ENCODE data around the gene NQO2.
A peak's percentile ranks its signal among the peaks of the same experiment; 100 is the strongest.
"Not testable (repeated sequence)": the region's sequence is repeated elsewhere in the genome, so short reads cannot be mapped to it uniquely, and the experiment has no call there.

Gene NQO2

DNA sequence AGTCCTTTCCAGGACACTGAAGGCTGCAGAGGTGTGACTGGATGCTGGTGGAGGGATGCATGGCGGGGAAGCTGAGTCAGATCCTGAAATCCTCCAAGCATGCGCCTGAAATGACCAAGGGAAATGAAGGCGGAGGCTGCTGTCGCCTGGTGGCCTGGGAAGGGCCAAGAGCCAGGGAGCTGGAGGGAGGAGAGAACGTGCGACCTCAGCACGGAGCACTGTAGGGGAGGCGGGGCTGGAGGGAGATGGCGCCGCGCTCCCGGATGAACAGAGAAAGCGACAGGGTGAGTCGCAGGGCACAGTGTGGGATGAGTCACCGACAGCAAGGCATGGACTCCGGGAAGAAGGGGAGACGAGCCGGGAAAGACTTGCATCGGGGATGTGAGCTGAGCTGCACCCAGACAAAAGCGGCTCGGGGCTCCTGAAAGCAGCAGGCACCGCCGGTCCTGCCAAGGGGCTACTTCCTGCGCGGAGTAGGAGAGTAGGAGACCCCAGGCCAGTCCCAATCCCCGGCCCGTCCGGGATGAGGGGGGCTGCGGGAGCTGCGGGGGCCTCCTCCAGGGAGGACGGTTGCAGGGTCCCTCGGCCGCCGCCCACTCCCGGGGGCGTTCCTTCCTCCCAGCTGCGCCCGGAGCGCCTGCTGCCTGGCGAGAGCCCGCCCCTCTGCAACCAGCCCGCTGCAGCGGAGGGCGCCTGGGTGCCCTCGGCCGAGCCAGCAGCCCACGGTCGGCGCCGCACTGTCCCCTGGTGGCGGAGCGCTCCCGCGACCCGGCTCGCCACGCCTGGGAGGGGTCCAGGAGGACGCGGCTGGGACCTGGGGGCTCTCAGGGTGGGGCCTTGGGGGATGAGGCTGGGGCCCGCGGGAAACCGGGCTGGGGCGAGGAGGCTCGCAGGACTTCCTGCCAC, 11.0 kb upstream of the NQO2 start:
- DNase-seq (ENCODE audit: low spot score in 2 of 2) = peak; percentile 78 to 91
- in situ Hi-C loops (cut with MboI; ENCODE audit: low sequenced_read_pairs) = loop anchor here (25.0 kb wide), 1 partner anchor 1024 kb away; a partner anchor contains a TSS
- H3K4me1 ChIP-seq = peaks cover 21% of the 10 kb centered on the region
- no peaks in the 10 kb centered on the region for H3K9me3 ChIP-seq
- no peaks in the 10 kb centered on the region for H3K36me3 ChIP-seq (replicated peaks)
- no peaks in the 10 kb centered on the region for H3K27me3 ChIP-seq (ENCODE audit: low read depth)
- peak overlapping the region; percentile 56 for H3K4me3 ChIP-seq

DNA sequence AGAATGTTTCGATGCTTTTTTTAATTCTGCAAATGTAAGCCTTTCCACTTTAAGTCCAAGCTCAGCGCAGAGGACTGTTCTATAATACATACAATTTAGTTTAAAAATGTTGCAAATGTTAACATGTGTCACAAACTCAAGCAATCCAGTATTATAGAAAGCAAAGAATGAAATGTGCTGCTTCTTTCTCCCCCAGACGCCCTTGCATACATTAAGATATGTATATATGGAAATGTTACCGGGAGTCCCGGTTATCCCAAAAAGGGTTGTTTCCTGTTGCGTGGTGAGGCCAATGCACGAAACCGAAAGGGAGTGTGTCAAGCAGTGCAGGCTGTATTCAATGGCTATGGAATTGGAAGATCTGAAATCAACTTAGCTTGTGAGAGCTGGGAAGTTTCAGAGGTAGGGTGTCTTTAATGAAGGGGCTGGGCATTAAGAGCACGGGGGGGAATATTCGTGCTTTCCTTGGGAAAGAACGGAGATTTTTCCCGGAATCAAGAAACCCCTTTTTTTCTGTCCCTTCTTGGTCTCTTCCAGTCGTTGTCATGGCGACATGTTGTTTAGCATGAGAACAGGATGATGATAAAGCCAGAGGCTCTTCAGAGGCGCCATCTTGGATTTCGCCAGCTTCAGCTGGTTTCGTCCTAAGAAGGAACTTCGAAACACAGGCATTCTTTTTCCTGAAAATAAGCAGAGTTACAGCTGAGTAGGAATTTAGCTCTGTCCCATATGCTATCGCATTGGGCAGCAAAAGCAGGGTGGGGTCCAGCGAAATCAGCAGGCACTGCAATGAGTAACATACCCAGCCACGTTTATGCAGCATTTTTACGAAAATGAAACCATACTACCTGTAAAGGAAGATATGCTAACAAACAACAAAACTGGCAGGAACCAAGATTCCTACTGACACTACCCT, 10.1 kb upstream of the NQO2 start:
- DNase-seq (ENCODE audit: low spot score in 2 of 2) = peak; percentile 94 to 98
- in situ Hi-C loops (cut with MboI; ENCODE audit: low sequenced_read_pairs) = loop anchor here (10.0 to 25.0 kb wide), 2 partner anchors 745 to 1023 kb away; a partner anchor contains a TSS
- Histone ChIP-seq H3K36me3 (replicated peaks) (no peaks in the 10 kb centered on the region), H3K27me3 (ENCODE audit: low read depth) (no peaks in the 10 kb centered on the region), H3K4me1 (peaks cover 21% of the 10 kb centered on the region), H3K9me3 (no peaks in the 10 kb centered on the region), H3K4me3 (peak overlapping the region; percentile 56)

DNA sequence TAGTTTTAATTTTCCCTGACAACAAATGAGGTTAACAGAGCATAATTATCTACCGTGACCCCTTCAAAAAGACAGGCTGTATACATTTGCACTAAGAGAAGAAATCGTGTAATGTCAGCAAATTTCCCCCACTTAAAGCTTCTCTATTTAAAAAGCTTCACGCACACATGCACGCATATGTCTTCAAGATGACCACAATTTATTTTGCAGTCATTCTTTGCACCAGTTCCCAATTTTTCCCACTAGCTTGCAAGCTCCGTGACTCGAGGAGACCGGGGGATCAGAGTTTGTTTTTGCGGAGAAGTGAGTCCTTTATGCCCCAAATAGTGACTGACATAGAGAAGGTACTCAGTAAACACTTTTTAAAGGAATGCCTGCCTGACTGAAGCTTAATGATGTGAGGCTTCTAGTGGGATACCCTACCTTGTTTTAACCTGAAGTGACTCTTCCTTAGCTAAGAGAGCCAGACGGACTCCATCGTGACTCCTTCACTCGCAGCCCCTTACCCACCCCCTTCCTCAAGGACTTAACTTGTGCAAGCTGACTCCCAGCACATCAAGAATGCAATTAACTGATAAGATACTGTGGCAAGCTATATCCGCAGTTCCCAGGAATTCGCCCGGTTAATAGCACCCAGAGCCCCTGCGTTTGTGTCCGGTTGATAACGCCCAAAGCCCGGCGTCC, 9.3 kb upstream of the NQO2 start:
- Histone ChIP-seq H3K4me3 (peak overlapping the region; percentile 56), H3K4me1 (peaks cover 21% of the 10 kb centered on the region), H3K9me3 (no peaks in the 10 kb centered on the region), H3K36me3 (replicated peaks) (no peaks in the 10 kb centered on the region), H3K27me3 (ENCODE audit: low read depth) (no peaks in the 10 kb centered on the region)
- peak in 1 of 2 experiments; percentile 49 for DNase-seq (ENCODE audit: low spot score in 2 of 2)
- in situ Hi-C loops (cut with MboI; ENCODE audit: low sequenced_read_pairs) = loop anchor here (10.0 to 25.0 kb wide), 2 partner anchors 744 to 1022 kb away; a partner anchor contains a TSS

DNA sequence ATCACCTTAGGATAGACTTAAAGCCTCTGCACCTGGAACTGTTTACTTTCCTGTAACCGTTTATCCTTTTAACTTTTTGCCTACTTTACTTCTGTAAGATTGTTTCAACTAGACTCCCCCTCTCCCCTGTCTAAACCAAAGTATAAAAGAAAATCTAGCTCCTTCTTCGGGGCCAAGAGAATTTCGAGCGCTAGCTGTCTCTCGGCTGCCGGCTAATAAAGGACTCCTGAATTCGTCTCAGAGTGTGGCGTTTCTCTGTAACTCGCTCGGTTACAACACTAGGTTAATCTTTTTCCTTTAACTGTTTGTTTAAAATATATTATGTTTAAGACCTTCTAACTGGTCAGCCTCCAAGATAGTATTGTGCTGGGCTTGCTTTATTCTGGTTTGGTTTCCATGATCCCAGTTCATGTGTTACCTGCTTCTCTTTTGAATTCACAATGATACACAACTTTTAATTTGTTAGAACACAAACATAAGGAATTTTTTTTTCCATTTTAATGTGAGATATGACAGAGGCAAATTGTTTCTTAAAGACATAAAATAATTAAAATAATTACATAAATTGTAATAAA, 8.7 kb upstream of the NQO2 start:
- DNase-seq (ENCODE audit: low spot score in 2 of 2) = no peak
- H3K9me3 ChIP-seq = no peaks in the 10 kb centered on the region
- H3K4me3 ChIP-seq = peak overlapping the region; percentile 56
- in situ Hi-C loops (cut with MboI; ENCODE audit: low sequenced_read_pairs) = loop anchor here (10.0 to 25.0 kb wide), 2 partner anchors 744 to 1021 kb away; a partner anchor contains a TSS
- H3K27me3 ChIP-seq (ENCODE audit: low read depth) = no peaks in the 10 kb centered on the region
- H3K4me1 ChIP-seq = peaks cover 21% of the 10 kb centered on the region
- no peaks in the 10 kb centered on the region for H3K36me3 ChIP-seq (replicated peaks)

DNA sequence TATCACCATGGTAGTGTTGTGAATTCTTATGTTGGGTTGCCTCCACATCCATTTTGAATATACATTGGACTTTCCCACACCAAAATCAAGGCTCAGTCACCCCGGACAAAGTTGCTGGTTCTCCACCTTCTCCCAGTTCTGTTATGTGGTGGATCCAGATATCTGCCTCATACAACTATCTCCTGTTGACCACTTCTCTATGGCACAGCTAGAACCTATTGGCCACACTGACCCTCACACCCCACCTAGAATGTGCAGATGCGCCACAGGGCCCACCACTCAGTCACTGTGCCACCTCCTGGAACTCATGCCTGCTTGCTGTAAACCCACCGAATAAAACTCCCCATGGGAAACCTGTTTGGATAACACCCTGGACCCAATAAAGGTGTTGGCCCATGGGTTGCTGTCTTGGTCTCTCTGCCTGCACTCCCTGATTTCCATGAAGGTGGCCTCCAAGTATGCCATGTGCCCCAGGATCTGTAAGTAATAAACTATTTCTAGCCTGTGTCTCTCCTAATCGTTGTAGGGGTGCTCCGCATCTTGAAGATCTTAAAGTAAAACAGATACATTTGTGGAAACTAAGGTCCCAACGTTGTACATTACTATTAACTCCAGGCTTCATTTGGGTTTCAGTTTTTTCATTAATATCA, 7.2 kb upstream of the NQO2 start:
- Histone ChIP-seq H3K9me3 (no peaks in the 10 kb centered on the region), H3K27me3 (ENCODE audit: low read depth) (no peaks in the 10 kb centered on the region), H3K4me3 (no peak overlapping the region), H3K4me1 (peaks cover 21% of the 10 kb centered on the region), H3K36me3 (replicated peaks) (no peaks in the 10 kb centered on the region)
- in situ Hi-C loops (cut with MboI; ENCODE audit: low sequenced_read_pairs) = loop anchor here (10.0 to 25.0 kb wide), 2 partner anchors 742 to 1020 kb away; a partner anchor contains a TSS
- no peak for DNase-seq (ENCODE audit: low spot score in 2 of 2)

DNA sequence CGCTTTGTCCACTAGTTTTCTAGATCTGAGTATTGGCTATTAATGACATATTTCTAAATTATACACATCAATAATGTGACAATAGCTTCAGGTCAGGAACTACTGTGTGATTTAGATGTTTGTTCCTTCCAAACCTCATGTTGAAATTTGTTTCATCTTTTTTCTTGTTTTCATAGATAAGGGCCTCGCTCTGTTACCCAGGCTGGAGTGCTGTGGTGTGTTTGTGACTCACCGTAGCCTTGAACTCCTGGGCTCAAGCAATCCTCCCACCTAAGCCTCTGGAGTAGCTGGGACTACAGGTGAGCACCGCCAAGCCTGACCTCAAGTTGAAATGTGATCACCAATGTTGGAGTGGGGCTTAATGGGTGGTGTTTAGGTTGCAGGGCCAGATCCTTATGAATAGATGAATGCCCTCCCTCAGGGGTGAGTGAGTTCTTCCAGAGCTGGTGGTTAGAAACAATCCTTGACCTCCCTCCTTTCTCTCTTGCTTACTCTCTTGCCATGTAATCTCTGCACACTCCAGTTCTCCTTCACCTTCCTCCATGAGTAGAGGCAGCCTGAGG, 5.9 kb upstream of the NQO2 start:
- no peaks in the 10 kb centered on the region for H3K27me3 ChIP-seq (ENCODE audit: low read depth)
- no peak overlapping the region for H3K4me3 ChIP-seq
- in situ Hi-C loops (cut with MboI; ENCODE audit: low sequenced_read_pairs) = loop anchor here (10.0 to 25.0 kb wide), 2 partner anchors 741 to 1018 kb away; a partner anchor contains a TSS
- no peaks in the 10 kb centered on the region for H3K9me3 ChIP-seq
- no peak for DNase-seq (ENCODE audit: low spot score in 2 of 2)
- peaks cover 21% of the 10 kb centered on the region for H3K4me1 ChIP-seq
- H3K36me3 ChIP-seq (replicated peaks) = no peaks in the 10 kb centered on the region

DNA sequence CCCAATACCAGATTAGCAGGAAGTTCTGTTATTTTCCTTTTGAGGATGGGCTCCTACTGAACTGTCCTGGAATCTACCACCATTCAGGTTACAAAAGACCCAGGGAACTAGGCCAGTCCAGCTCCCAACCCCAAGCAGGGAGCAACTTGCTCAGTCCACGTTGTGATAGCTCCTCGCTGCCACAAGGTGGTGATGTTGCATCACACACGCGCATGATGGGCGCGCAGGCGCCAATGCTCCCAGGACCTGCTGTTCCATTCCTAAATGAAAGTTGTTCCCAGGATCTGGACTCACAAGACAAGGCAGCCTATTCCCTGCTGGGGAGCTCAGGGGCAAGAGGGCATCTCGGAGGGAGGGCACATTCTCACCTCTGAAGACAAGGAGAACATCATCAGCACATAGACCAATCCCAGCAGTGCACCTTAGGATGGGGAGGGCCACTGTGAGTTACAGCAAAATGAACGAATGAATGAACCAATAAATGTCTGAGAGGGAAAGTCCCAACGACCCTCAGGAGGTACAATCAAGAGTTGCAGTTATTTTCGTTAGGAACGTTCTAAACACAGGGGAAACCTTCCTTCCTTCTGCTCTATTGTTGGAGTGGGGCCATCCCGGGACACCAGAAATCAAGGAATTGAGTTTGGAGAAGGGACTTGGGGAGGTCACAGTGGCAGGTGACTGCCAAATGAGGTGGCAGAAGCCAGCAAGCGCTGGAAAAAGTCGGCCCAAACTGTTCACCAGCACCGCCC, 1.3 kb upstream of the NQO2 start:
- in situ Hi-C loops (cut with MboI; ENCODE audit: low sequenced_read_pairs) = loop anchor here (5.0 to 25.0 kb wide), 3 partner anchors 254 to 1014 kb away; a partner anchor contains a TSS
- not testable (repeated sequence) for H3K9me3 ChIP-seq; H3K36me3 ChIP-seq (replicated peaks); H3K27me3 ChIP-seq (ENCODE audit: low read depth)
- DNase-seq (ENCODE audit: low spot score in 2 of 2) = peak; percentile 26 to 48
- peak overlapping the region; percentile 90 for H3K4me3 ChIP-seq
- peaks cover 22% of the 10 kb centered on the region for H3K4me1 ChIP-seq

DNA sequence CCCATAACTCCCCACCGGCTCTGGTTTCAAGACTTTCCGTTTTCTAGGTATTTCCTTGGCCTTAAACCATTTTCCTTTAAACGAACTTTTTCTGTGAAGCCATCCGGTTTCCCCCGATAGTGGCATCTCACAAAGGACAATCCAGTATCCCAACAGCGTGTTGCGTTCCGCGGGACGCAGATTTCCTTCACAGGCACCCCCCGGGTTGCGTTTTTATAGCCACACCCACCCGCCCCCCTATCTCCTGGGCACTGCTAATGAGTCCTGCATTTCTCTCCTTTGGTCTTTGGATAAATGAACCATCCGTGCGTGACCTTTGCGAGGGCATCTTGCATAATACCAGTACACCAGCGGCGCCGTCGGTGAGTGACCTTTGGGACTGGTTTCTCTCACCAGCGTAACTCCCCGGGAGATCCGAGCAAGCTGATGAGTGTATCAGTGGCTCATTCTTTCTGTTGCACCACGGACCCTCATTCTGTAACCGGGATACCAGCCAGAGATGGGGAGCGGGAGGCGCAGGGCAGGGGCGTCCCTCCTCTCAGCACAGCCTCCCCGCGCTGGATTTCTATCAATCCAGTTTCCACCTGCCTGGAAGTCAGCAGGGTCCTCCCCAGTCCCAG, 586 bp upstream of the NQO2 start:
- H3K4me3 ChIP-seq = peak overlapping the region; percentile 90
- H3K36me3 ChIP-seq (replicated peaks) = peaks cover 5% of the 10 kb centered on the region
- in situ Hi-C loops (cut with MboI; ENCODE audit: low sequenced_read_pairs) = loop anchor here (5.0 to 25.0 kb wide), 3 partner anchors 253 to 1013 kb away; a partner anchor contains a TSS
- H3K9me3 ChIP-seq = no peaks in the 10 kb centered on the region
- H3K4me1 ChIP-seq = peaks cover 22% of the 10 kb centered on the region
- H3K27me3 ChIP-seq (ENCODE audit: low read depth) = no peaks in the 10 kb centered on the region
- DNase-seq (ENCODE audit: low spot score in 2 of 2) = no peak

DNA sequence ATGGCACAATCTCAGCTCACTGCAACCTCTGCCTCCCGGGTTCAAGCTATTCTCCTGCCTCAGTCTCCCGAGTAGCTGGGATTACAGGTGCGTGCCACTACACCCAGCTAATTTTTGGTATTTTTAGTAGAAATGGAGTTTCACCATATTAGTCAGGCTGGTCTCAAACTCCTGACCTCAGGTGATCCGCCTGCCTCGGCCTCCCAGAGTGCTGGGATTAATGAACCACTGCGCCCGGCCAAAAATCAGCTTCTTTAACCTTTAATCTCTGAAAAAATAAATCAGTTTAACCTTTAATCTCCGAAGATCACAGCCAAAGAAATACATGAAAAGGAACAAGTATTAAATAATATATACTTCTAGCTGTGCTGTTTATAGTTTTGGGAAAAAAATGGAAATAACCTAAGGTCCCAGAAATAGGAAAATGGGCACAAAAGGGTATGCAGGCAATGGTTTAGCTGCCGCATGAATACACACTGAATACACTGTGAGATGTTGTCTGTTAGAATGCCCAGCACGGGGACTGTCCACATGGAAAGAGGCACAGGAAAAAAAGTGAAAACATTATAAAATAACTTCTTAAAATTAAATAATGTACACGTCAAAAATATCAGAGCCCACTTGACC, 1.6 kb downstream of the NQO2 start:
- Histone ChIP-seq H3K36me3 (replicated peaks) (peaks cover 23% of the 10 kb centered on the region), H3K27me3 (ENCODE audit: low read depth) (no peaks in the 10 kb centered on the region), H3K9me3 (no peaks in the 10 kb centered on the region), H3K4me1 (peaks cover 22% of the 10 kb centered on the region), H3K4me3 (peak overlapping the region; percentile 90)
- in situ Hi-C loops (cut with MboI; ENCODE audit: low sequenced_read_pairs) = loop anchor here (5.0 kb wide), 1 partner anchor 51 kb away; no protein-coding TSS in a partner anchor
- no peak for DNase-seq (ENCODE audit: low spot score in 2 of 2)

DNA sequence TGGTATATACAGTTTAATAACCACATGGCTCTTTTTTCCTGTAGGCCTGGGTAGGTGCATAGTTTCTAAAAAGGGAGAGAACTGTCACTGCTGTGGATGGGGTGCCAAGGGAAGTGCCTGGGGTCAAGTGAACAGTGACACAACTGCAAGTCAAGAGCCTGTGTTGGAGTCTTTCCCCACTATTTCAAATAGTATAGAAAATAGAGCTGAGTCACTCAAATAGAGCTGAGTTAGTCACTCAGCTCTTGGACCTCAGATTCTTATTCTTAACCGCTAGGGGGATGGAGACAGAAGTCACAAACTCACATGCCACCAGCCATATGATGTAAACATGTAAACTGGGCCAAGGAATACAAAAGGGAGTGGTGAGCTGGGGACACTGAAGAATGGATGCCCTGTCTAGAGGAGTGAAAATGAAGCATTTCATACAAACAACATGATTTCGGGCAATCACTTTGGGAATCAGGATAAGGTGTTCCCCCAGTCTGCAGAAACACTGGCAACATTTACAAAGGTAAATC, 2.1 kb downstream of the NQO2 start:
- H3K4me1 ChIP-seq = peaks cover 22% of the 10 kb centered on the region
- in situ Hi-C loops (cut with MboI; ENCODE audit: low sequenced_read_pairs) = loop anchor here (5.0 kb wide), 1 partner anchor 50 kb away; no protein-coding TSS in a partner anchor
- H3K27me3 ChIP-seq (ENCODE audit: low read depth) = no peaks in the 10 kb centered on the region
- H3K9me3 ChIP-seq = no peaks in the 10 kb centered on the region
- DNase-seq (ENCODE audit: low spot score in 2 of 2) = peak; percentile 50 to 89
- H3K4me3 ChIP-seq = peak overlapping the region; percentile 90
- H3K36me3 ChIP-seq (replicated peaks) = peaks cover 29% of the 10 kb centered on the region

DNA sequence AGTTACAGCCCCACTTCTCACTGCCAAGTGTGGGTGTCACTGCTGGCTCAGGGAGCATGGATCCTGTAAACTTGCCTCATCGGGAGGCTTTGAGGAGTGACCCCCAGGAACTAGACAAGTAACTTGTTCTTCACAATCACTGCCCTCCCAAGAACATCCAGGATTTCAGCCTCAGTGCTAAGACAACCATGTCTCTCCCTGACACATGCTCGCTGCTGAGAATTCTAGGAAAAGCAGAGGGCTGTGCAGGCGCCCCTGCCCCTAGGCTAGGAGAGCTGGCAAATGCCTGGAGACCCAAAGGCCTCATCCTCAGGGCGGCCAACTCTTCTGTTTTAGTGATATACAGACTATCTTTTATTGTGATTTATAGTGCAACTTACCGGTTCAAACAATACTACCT, 3.5 kb downstream of the NQO2 start:
- not testable (repeated sequence) for DNase-seq (ENCODE audit: low spot score in 2 of 2); H3K9me3 ChIP-seq; H3K27me3 ChIP-seq (ENCODE audit: low read depth); H3K4me3 ChIP-seq
- peaks cover 20% of the 10 kb centered on the region for H3K4me1 ChIP-seq
- H3K36me3 ChIP-seq (replicated peaks) = peaks cover 41% of the 10 kb centered on the region
- in situ Hi-C loops (cut with MboI; ENCODE audit: low sequenced_read_pairs) = loop anchor here (5.0 kb wide), 1 partner anchor 49 kb away; no protein-coding TSS in a partner anchor
